ENCODE data around the gene HOXC11. TPM values are rescaled to one million over a fixed set of nuclear protein-coding genes. Genes with fewer than 3 reads are reported as not detected.

The HOXC11 gene
- total and polyA plus RNA-seq, 8 donors: not detected

DNA sequence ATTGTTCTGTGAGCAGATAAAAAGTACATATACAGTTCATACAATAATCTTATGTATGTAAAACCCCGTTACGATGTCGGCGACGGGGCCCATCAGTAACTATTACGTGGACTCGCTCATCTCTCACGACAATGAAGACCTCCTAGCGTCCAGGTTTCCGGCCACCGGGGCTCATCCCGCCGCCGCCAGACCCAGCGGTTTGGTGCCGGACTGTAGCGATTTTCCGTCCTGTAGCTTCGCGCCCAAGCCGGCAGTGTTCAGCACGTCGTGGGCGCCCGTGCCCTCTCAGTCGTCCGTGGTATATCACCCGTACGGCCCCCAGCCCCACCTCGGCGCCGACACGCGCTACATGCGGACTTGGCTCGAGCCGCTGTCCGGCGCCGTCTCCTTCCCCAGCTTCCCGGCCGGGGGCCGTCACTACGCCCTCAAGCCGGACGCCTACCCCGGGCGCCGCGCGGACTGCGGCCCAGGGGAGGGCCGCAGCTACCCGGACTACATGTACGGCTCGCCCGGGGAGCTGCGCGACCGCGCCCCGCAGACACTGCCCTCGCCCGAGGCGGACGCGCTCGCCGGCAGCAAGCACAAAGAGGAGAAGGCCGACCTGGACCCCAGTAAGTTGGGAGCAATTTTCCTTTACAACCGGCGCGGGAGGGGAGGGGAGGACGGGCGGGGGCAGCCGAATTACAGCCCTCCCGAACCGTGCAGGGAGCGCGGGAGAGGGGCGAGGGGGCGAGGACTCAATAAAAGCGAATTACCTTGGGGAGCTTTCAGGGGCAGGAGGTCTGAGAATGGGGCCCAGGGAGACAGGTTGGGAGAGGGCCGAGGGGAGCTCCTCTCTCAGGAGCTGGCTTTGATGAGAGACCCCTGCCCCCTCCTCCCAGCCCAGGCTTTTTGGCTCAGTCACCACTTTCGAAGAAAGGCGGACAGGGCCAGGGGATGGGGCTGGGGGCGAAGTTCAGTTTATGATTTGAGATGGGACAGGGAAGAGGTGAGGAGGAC is 27.5 kb downstream of the HOXC11 start, which contains the start of gene HOXC9:
HOXC9 (plus strand) TSS at position 46 of the 999 bp plus-strand sequence; CDS start at position 74, 28 bp downstream.
- ATAC-seq: peak; percentile 14
- Histone ChIP-seq H3K4me1 (peaks cover 8 to 18% of the 10 kb centered on the region in 2 donors), H3K9me3 (no peaks in the 10 kb centered on the region), H3K27ac (no peak within 1 kb of the TSS), H3K27me3 (peaks cover 99 to 100% of the 10 kb centered on the region in 2 donors), H3K4me3 (peak within 1 kb of the TSS in 1 of 2 donors; percentile 17), H3K36me3 (no peaks in the 10 kb centered on the region)
- no peak for DNase-seq
- intact Hi-C loops (cut with DNase I): loop anchor here in 1 of 2 donors (10.0 kb wide), 1 partner anchor 194 kb away; no protein-coding TSS in a partner anchor
- TF ChIP-seq, protein P1, sequence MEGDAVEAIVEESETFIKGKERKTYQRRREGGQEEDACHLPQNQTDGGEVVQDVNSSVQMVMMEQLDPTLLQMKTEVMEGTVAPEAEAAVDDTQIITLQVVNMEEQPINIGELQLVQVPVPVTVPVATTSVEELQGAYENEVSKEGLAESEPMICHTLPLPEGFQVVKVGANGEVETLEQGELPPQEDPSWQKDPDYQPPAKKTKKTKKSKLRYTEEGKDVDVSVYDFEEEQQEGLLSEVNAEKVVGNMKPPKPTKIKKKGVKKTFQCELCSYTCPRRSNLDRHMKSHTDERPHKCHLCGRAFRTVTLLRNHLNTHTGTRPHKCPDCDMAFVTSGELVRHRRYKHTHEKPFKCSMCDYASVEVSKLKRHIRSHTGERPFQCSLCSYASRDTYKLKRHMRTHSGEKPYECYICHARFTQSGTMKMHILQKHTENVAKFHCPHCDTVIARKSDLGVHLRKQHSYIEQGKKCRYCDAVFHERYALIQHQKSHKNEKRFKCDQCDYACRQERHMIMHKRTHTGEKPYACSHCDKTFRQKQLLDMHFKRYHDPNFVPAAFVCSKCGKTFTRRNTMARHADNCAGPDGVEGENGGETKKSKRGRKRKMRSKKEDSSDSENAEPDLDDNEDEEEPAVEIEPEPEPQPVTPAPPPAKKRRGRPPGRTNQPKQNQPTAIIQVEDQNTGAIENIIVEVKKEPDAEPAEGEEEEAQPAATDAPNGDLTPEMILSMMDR (IDR thresholded peaks at IDR 0.05): no peak

DNA sequence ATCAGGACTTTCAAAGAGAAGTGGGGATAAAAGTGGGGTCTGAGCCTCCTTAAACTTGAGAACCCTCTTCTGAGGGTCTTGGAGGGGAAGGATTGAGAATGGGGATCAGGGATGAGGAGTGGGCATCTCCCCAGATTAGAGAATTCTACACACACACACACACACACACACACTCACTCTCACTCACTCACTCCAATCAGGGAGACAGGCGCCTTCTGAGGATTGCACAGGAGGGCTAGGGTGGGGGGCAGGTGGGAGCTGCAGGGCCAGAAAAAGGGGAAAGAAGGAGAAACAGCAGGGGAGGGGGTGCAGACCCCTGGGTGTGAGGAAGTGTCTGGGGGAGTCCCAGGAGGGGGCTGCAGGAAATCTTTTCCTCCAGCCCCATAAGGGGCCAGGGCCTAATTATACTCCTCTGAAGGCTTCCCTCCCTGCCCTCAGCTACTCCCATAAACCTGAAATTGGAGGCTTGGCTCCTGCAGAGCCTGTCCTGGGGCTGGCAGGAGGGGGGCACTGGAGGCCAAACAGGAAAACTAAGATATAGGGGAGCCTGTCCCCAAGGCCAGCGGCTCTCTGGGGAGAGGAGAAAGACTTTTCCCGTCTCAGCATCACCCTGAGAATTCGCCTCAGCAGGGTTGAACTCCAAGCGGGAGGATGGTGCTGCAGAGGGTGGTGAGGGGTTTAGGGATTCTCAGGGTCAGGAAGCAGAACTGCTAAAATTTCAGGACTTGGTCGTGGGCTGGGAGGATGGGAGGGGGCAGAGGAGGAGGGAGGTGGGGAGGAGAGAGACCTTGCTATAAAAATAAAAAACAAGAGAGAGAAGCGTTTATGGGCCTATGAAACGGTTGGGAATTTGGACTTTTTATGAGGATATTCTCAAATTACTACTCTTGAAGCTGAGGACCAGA is 28.6 kb downstream of the HOXC11 start:
- no peak overlapping the region for H3K4me3 ChIP-seq
- H3K27ac ChIP-seq: no peak overlapping the region
- intact Hi-C loops (cut with DNase I): loop anchor here in 1 of 2 donors (10.0 kb wide), 1 partner anchor 193 kb away; no protein-coding TSS in a partner anchor
- peaks cover 11 to 18% of the 10 kb centered on the region in 2 donors for H3K4me1 ChIP-seq
- DNase-seq: no peak
- H3K9me3 ChIP-seq: no peaks in the 10 kb centered on the region
- TF ChIP-seq, protein P1 (IDR thresholded peaks at IDR 0.05): no peak
- peaks cover 98 to 100% of the 10 kb centered on the region in 2 donors for H3K27me3 ChIP-seq
- no peaks in the 10 kb centered on the region for H3K36me3 ChIP-seq
- ATAC-seq: no peak

DNA sequence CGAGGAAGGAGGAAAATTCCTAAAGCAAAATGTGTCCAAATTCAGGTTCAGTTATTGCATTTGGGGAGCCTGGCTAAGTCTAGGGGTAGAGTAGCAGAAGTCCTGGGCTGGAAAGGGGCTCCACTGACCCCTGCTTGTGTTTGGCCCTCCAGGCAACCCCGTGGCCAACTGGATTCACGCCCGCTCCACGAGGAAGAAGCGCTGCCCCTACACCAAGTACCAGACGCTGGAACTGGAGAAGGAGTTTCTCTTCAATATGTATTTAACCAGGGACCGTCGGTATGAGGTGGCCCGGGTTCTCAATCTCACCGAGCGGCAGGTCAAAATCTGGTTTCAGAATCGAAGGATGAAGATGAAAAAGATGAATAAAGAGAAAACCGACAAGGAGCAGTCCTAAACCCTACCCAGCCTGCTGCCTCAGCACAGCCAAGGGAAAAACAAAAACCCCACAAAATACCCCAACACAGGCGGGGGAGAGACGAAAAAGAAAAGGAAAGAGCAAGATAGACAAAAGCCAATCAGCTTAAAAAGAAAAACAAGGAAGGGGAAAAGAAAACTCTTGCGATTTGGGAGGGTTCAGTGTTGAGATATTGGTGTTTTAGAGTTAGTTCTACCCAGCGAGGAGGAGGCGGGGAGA is 29.5 kb downstream of the HOXC11 start:
- H3K27ac ChIP-seq: no peak overlapping the region
- H3K4me1 ChIP-seq: peaks cover 11 to 23% of the 10 kb centered on the region in 2 donors
- TF ChIP-seq, protein P1 (IDR thresholded peaks at IDR 0.05): no peak
- H3K4me3 ChIP-seq: no peak overlapping the region
- no peaks in the 10 kb centered on the region for H3K36me3 ChIP-seq
- DNase-seq (no peak), ATAC-seq (no peak)
- H3K27me3 ChIP-seq: peaks cover 98 to 100% of the 10 kb centered on the region in 2 donors
- intact Hi-C loops (cut with DNase I): loop anchor here in 1 of 2 donors (10.0 kb wide), 1 partner anchor 192 kb away; no protein-coding TSS in a partner anchor
- H3K9me3 ChIP-seq: no peaks in the 10 kb centered on the region

DNA sequence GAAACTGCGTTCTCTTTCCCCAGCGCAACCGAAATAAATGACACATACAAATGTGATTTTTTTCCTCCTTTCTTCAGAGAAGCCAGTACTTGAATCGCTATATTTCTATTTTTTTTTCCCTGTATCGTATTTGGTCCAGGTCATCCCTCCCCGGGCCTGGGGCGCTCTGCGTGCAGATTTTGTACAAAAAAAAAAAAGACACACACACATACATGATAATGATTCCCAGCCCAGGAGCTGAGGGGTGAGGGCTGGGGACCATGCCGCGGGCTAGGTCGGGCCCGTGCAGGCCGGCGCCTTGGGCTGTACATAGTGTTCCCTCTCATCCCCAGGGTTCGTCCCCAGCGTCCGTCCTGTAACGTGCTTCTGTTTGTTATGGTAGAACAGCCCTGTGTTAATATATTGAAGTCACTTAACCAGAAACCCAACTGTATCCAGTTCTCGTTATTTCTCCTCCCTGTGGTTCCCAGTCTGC is 30.0 kb downstream of the HOXC11 start:
- peaks cover 98 to 100% of the 10 kb centered on the region in 2 donors for H3K27me3 ChIP-seq
- intact Hi-C loops (cut with DNase I): loop anchor here in 1 of 2 donors (10.0 kb wide), 1 partner anchor 192 kb away; no protein-coding TSS in a partner anchor
- TF ChIP-seq, protein P1 (IDR thresholded peaks at IDR 0.05): no peak
- no peak overlapping the region for H3K27ac ChIP-seq
- peaks cover 11 to 23% of the 10 kb centered on the region in 2 donors for H3K4me1 ChIP-seq
- no peak for ATAC-seq
- no peak overlapping the region for H3K4me3 ChIP-seq
- no peaks in the 10 kb centered on the region for H3K9me3 ChIP-seq
- H3K36me3 ChIP-seq: no peaks in the 10 kb centered on the region
- no peak for DNase-seq

All from left lung (tissue), 10 donors.